Measurements from ENCODE around the gene RTL10. TPM values are rescaled to one million over a fixed set of nuclear protein-coding genes. Genes with fewer than 3 reads are reported as not detected.

RTL10 gene
- total and polyA plus RNA-seq, 2 of the 8 experiments (the other 6 are each of a cell fraction or from before 2014, with no cell fraction given): 11.5 to 18.8 TPM

DNA sequence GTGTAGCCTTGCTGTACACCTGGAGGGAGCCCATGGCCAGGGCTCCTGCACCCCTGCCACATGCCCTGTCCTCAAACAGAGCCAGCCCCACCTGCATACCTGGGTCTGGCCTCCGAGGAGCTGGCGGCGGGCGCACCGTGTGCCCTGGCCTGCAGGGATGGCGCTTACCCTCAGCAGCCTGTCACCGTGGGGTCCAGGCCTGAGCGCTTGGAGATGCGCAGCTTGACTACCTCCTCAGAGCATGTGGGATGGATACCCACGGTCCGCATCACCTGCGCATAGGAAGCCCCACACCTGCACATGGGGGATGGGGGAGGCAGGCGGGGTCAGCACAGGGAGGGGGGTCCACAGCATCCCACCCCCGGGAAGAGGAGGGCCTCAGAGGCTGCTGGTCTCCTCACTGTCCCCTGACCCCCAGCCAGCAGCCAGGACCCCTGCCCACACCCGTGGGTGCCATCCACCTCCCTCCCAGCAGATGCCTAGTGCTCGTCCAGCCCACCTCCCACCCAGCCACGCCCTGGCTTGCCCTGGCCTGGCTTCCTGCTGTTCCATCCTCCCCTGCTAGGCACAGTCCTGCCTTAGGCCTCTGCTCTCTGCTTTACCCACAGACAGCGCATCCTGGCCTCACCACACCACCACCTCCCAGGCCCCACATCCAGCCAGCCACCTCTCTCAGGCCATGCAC is 22.4 kb upstream of the RTL10 start:
- H2BK20ac ChIP-seq (ENCODE audit: low read length): no peak overlapping the region
- H3K79me2 ChIP-seq (ENCODE audit: control insufficient read depth in 1 of 2, insufficient read depth in 2 of 2, low read length in 2 of 2): no peaks in the 10 kb centered on the region
- H3K27ac ChIP-seq (ENCODE audit: low read depth, low read length): no peak overlapping the region
- no peak overlapping the region for H3K56ac ChIP-seq (replicated peaks; ENCODE audit: insufficient read length, low read depth, low read length)
- H3K14ac ChIP-seq (ENCODE audit: insufficient read length): no peak overlapping the region
- no peaks in the 10 kb centered on the region for H4K20me1 ChIP-seq (replicated peaks in 1 of 2; ENCODE audit: control insufficient read depth in 1 of 2, insufficient read depth in 2 of 2, low read length in 2 of 2)
- 0 out of 8 replicates have a peak, but pooled peaks cover 0 to 2% (median 0%) of the 10 kb centered on the region in 4 experiments for H3K36me3 ChIP-seq (ENCODE audit: control insufficient read depth in 2 of 4, insufficient read depth in 4 of 4, low read length in 3 of 4)
- peak overlapping the region; percentile 51 for H3K18ac ChIP-seq (ENCODE audit: extremely low read depth, low read length)
- peaks cover 0 to 3% (median 0%) of the 10 kb centered on the region in 4 experiments; a peak in 1 of 7 replicates for H3K27me3 ChIP-seq (replicated peaks in 1 of 4; ENCODE audit: control insufficient read depth in 3 of 4, extremely low read depth in 1 of 4, insufficient read depth in 3 of 4, low read length in 3 of 4)
- H2BK12ac ChIP-seq (ENCODE audit: low read depth, low read length): peak overlapping the region; percentile 68; the same call in 1 of the 2 replicates
- H2AFZ ChIP-seq (ENCODE audit: low read length): no peak overlapping the region
- H2AK5ac ChIP-seq (ENCODE audit: low read depth, low read length): 0 out of 2 replicates have a peak overlapping the region, but pooled peaks have one; percentile 24
- H2BK5ac ChIP-seq (ENCODE audit: low read depth, low read length): peak overlapping the region; percentile 83; the same call in 1 of the 2 replicates
- H3K9ac ChIP-seq (replicated peaks in 1 of 4; ENCODE audit: extremely low read depth in 1 of 4, low read depth in 3 of 4, low read length in 3 of 4): no peak overlapping the region
- no peaks in the 10 kb centered on the region for H3K9me3 ChIP-seq (ENCODE audit: insufficient read depth in 2 of 2, low read depth in 1 of 2, low read length in 1 of 2)
- peak overlapping the region; percentile 85 for H4K91ac ChIP-seq (replicated peaks; ENCODE audit: insufficient read length, low read length)
- no peak overlapping the region for H2BK120ac ChIP-seq (replicated peaks; ENCODE audit: low read depth, low read length)
- H3K23ac ChIP-seq (ENCODE audit: insufficient read length): no peak overlapping the region
- ChIA-PET POLR2A (ENCODE audit: partially characterized antibody) (interaction anchor here (0.5 to 2.0 kb wide), 3 partner anchors 22 to 1705 kb away, joined by 3 to 5 read pairs (median 4); partner anchors contain the start of genes GNB1L and RTL10), CTCF (ENCODE audit: partially characterized antibody) (interaction anchor here (0.6 to 2.2 kb wide), 3 partner anchors 9 to 29 kb away, joined by 3 to 12 read pairs (median 3); no protein-coding TSS in a partner anchor)
- peak overlapping the region; percentile 61; the same call in 1 of the 2 replicates for H2BK15ac ChIP-seq (ENCODE audit: low read length)
- peaks cover 4% of the 10 kb centered on the region for H3K23me2 ChIP-seq (ENCODE audit: low read depth, low read length)
- peaks cover 11 to 26% (median 20%) of the 10 kb centered on the region in 4 experiments for H3K4me1 ChIP-seq (replicated peaks in 1 of 4; ENCODE audit: control insufficient read depth in 3 of 4, insufficient read depth in 4 of 4, low read length in 3 of 4)
- H4K5ac ChIP-seq (ENCODE audit: insufficient read length, low read depth, low read length): no peak overlapping the region
- no peak overlapping the region; the same call in 1 of the 2 replicates for H4K8ac ChIP-seq (ENCODE audit: extremely low read depth, insufficient read depth, low read length)
- peak in 1 of 2 experiments; percentile 44 for DNase-seq (ENCODE audit: low read depth in 1 of 2, low spot score in 2 of 2)
- WGBS, 2 experiments (ENCODE audit: extremely low coverage in 1 of 2, insufficient coverage in 1 of 2, insufficient read length in 1 of 2, insufficient replicate concordance in 2 of 2, low coverage in 1 of 2, low lambda C conversion rate in 2 of 2, missing lambda C conversion rate in 1 of 2): 96% methylated on average over 14 of the region's 18 CpGs; no CpG with 5 or more reads in 1 of the 2 experiments
- no peak for FAIRE-seq
- no peak overlapping the region for H3K4me2 ChIP-seq (ENCODE audit: insufficient read depth in 1 of 2, low read depth in 2 of 2, low read length in 2 of 2)
- H3K79me1 ChIP-seq (ENCODE audit: low read depth, low read length): no peaks in the 10 kb centered on the region; the same call in 1 of the 2 replicates
- H3K4me3 ChIP-seq (ENCODE audit: extremely low read depth in 1 of 4, insufficient read depth in 2 of 4, low read depth in 3 of 4, low read length in 4 of 4): no peak overlapping the region
- peak overlapping the region; percentile 69 for H3K4ac ChIP-seq (replicated peaks; ENCODE audit: insufficient read length, low read depth, low read length)
- TF ChIP-seq SP2 (IDR thresholded peaks at IDR 0.05; ENCODE audit: low read length) (no peak), CREB1 (IDR thresholded peaks at IDR 0.05) (no peak), HDAC6 (IDR thresholded peaks at IDR 0.05; ENCODE audit: low read depth, low read length) (no peak), SRF (IDR thresholded peaks at IDR 0.05; ENCODE audit: low read depth, low read length) (no peak), TAF1 (IDR thresholded peaks at IDR 0.05; ENCODE audit: low read depth, low read length) (no peak), MAFK (IDR thresholded peaks at IDR 0.05; ENCODE audit: low read depth, low read length) (no peak), ATF2 (IDR thresholded peaks at IDR 0.05; ENCODE audit: low read length) (no peak), ZNF274 (IDR thresholded peaks at IDR 0.05; ENCODE audit: borderline replicate concordance, extremely low read depth, low read length) (no peak), NANOG (IDR thresholded peaks at IDR 0.05; ENCODE audit: insufficient read depth, low read depth, low read length, poor library complexity, severe bottlenecking) (no peak), TEAD4 (IDR thresholded peaks at IDR 0.05; ENCODE audit: low read depth, low read length) (no peak), ASH2L (IDR thresholded peaks at IDR 0.05; ENCODE audit: low read length) (no peak)
